COR-L47 (cell line): ENCODE results near the gene PARVG.

ENCODE experiments used
- DNase-seq: peaks from one replicate; lab custom pipeline; 2025; lab: John Stamatoyannopoulos, UW

PARVG gene

GRCh38 chr22:44155115-44155514 is 25.6 kb upstream of the PARVG start:
- DNase-seq = peak; percentile 33

- DNase-seq = no peak
Observed at GRCh38 chr22:44157916-44158618, 22.7 kb upstream of the PARVG start.

- DNase-seq = no peak
Observed at GRCh38 chr22:44158816-44159215, 21.9 kb upstream of the PARVG start.

- no peak for DNase-seq
Observed at GRCh38 chr22:44159221-44159620, 21.5 kb upstream of the PARVG start.

GRCh38 chr22:44159811-44160210 is 20.9 kb upstream of the PARVG start:
- DNase-seq = no peak

GRCh38 chr22:44160421-44160820 is 20.3 kb upstream of the PARVG start:
- DNase-seq = no peak

GRCh38 chr22:44161673-44162072 is 19.1 kb upstream of the PARVG start:
- no peak for DNase-seq

GRCh38 chr22:44162960-44163359 is 17.8 kb upstream of the PARVG start:
- no peak for DNase-seq

GRCh38 chr22:44163536-44163935 is 17.2 kb upstream of the PARVG start:
- no peak for DNase-seq

- DNase-seq = no peak
Observed at GRCh38 chr22:44164031-44164430, 16.7 kb upstream of the PARVG start.

GRCh38 chr22:44165286-44165874 is 15.3 kb upstream of the PARVG start:
- no peak for DNase-seq

GRCh38 chr22:44166498-44167276 is 14.0 kb upstream of the PARVG start:
- DNase-seq = no peak

GRCh38 chr22:44167501-44167900 is 13.2 kb upstream of the PARVG start:
- DNase-seq = no peak

GRCh38 chr22:44168206-44168605 is 12.5 kb upstream of the PARVG start:
- DNase-seq = no peak

GRCh38 chr22:44170470-44170869 is 10.3 kb upstream of the PARVG start:
- no peak for DNase-seq

- no peak for DNase-seq
Observed at GRCh38 chr22:44171561-44171960, 9.2 kb upstream of the PARVG start.

GRCh38 chr22:44172370-44173108 is 8.2 kb upstream of the PARVG start:
- DNase-seq = peak; percentile 93

GRCh38 chr22:44173154-44173553 is 7.6 kb upstream of the PARVG start:
- no peak for DNase-seq

- no peak for DNase-seq
Observed at GRCh38 chr22:44175676-44176075, 5.0 kb upstream of the PARVG start.

GRCh38 chr22:44179196-44179988 is 1.3 kb upstream of the PARVG start:
- DNase-seq = no peak

- no peak for DNase-seq
Observed at GRCh38 chr22:44179989-44180705, 578 bp upstream of the PARVG start.
